ENCODE results near the gene CIC.
"Not testable (repeated sequence)": the region's sequence is repeated elsewhere in the genome, so short reads cannot be mapped to it uniquely, and the experiment has no call there.

Gene CIC

DNA sequence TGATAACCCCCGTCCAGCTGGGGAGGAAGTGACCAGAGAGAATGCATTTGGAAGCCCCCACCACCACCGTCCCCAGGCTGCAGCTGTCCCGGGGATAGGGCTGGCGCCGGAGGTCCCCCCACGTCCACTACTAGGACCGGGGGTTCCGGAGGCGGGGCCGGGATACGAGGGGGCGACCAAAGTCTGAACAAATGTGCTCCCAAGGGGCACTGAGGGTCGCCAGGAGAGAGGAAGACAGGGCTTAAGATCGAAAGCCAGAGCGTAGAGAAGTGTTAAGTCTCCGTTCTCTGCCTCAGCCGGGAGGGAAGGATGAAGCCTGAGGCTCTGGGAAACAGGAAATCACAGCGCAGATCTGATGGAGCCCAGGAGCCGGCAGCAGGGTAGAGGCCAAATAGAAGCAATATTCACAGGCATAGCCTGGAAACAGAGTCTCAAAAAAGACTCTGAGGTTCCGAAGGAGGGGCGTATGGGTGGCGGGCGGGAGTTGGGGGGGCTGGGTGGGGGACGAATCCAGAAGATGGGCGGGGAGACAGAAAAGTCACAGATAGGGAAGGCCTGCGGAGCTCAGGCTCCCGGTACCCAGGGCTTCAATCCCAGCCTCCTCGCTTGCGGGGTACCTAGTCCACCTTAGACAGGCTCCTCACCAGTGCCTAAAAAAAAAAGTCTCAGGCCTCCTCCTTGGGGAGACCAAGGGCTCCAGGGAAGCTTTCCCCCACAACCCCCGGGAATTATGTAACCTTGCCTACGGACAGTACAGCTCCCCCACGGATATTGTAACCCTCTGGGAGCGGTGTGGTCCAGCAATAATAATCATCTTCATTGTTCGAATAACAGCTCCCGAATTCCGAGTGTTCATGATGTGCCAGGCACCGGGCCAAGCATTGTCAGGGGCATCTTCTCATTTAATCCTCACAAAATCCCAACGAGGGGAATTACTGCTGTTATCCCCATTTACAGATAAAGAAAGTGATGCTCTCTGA is 13.0 kb upstream of the CIC start:
- H3K36me3 ChIP-seq (ENCODE audit: control insufficient read depth in 2 of 2, insufficient read depth in 2 of 2, low read length in 2 of 2): no peaks in the 10 kb centered on the region
- H3K27me3 ChIP-seq (ENCODE audit: control insufficient read depth in 2 of 2, insufficient read depth in 2 of 2, low read length in 2 of 2): no peaks in the 10 kb centered on the region
- H3K4me3 ChIP-seq (ENCODE audit: low read length in 2 of 2): peak overlapping the region; percentile 56 to 74
- H3K4me1 ChIP-seq (ENCODE audit: control insufficient read depth in 2 of 2, insufficient read depth in 2 of 2, low read length in 2 of 2): peaks cover 20 to 32% of the 10 kb centered on the region in 2 donors
- peak overlapping the region; percentile 64 to 77 for H3K9ac ChIP-seq (ENCODE audit: low read depth in 1 of 2, low read length in 2 of 2)
- peak overlapping the region; percentile 80 to 84 for H3K27ac ChIP-seq (ENCODE audit: low read depth in 2 of 2, low read length in 2 of 2)
- H3K9me3 ChIP-seq (ENCODE audit: control insufficient read depth in 2 of 2, low read length in 2 of 2): no peaks in the 10 kb centered on the region

DNA sequence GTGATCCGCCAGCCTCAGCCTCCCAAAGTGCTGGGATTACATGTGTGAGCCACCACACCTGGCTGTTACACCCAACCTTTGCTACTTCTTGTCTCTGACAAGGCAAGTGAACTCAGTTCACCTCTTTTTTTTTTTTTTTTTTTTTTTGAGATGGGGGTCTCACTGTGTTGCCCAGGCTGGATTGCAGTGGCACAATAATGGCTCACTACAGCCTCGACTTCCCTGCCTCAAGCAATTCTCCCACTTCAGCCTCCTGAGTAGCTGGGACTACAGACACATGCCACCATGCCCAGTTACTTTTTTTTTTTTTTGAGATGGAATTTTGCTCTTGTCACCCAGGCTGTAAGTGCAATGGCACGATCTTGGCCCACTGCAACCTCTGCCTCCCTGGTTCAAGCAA is 11.2 kb upstream of the CIC start:
- not testable (repeated sequence) for H3K4me3 ChIP-seq (ENCODE audit: low read length in 2 of 2); H3K27me3 ChIP-seq (ENCODE audit: control insufficient read depth in 2 of 2, insufficient read depth in 2 of 2, low read length in 2 of 2); H3K9me3 ChIP-seq (ENCODE audit: control insufficient read depth in 2 of 2, low read length in 2 of 2); H3K9ac ChIP-seq (ENCODE audit: low read depth in 1 of 2, low read length in 2 of 2); H3K27ac ChIP-seq (ENCODE audit: low read depth in 2 of 2, low read length in 2 of 2); H3K36me3 ChIP-seq (ENCODE audit: control insufficient read depth in 2 of 2, insufficient read depth in 2 of 2, low read length in 2 of 2)
- peaks cover 9 to 20% of the 10 kb centered on the region in 2 donors for H3K4me1 ChIP-seq (ENCODE audit: control insufficient read depth in 2 of 2, insufficient read depth in 2 of 2, low read length in 2 of 2)

DNA sequence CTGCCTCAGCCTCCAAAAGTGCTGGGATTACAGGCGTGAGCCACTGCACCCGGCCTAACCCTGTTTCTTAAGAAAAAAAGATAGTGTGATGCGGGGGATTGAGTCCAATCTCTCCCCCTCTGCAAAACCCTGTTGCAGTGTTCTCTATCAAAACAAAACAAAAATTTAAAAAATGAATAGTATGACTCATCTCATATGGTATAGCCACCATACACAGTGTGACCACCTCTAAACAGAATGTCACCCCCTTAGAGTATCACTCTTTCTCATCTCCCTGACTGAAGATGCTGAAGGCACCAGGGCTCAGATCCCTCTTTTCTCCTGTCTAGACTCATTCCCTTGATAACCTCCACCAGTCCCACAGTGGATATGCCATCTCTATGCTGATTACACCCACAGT is 7.3 kb upstream of the CIC start:
- Histone ChIP-seq H3K4me3 (ENCODE audit: low read length in 2 of 2) (no peak overlapping the region), H3K9ac (ENCODE audit: low read depth in 1 of 2, low read length in 2 of 2) (no peak overlapping the region), H3K27me3 (ENCODE audit: control insufficient read depth in 2 of 2, insufficient read depth in 2 of 2, low read length in 2 of 2) (no peaks in the 10 kb centered on the region), H3K27ac (ENCODE audit: low read depth in 2 of 2, low read length in 2 of 2) (no peak overlapping the region), H3K9me3 (ENCODE audit: control insufficient read depth in 2 of 2, low read length in 2 of 2) (no peaks in the 10 kb centered on the region), H3K4me1 (ENCODE audit: control insufficient read depth in 2 of 2, insufficient read depth in 2 of 2, low read length in 2 of 2) (peaks cover 0 to 3% of the 10 kb centered on the region in 2 donors), H3K36me3 (ENCODE audit: control insufficient read depth in 2 of 2, insufficient read depth in 2 of 2, low read length in 2 of 2) (no peaks in the 10 kb centered on the region)

- H3K36me3 ChIP-seq (ENCODE audit: control insufficient read depth in 2 of 2, insufficient read depth in 2 of 2, low read length in 2 of 2); H3K27me3 ChIP-seq (ENCODE audit: control insufficient read depth in 2 of 2, insufficient read depth in 2 of 2, low read length in 2 of 2); H3K27ac ChIP-seq (ENCODE audit: low read depth in 2 of 2, low read length in 2 of 2); H3K9me3 ChIP-seq (ENCODE audit: control insufficient read depth in 2 of 2, low read length in 2 of 2); H3K9ac ChIP-seq (ENCODE audit: low read depth in 1 of 2, low read length in 2 of 2); H3K4me3 ChIP-seq (ENCODE audit: low read length in 2 of 2): not testable (repeated sequence)
- peaks cover 22 to 23% of the 10 kb centered on the region in 2 donors for H3K4me1 ChIP-seq (ENCODE audit: control insufficient read depth in 2 of 2, insufficient read depth in 2 of 2, low read length in 2 of 2)
These were observed 2.9 kb upstream of the CIC start for GRCh38 chr19:42266105-42266504.

DNA sequence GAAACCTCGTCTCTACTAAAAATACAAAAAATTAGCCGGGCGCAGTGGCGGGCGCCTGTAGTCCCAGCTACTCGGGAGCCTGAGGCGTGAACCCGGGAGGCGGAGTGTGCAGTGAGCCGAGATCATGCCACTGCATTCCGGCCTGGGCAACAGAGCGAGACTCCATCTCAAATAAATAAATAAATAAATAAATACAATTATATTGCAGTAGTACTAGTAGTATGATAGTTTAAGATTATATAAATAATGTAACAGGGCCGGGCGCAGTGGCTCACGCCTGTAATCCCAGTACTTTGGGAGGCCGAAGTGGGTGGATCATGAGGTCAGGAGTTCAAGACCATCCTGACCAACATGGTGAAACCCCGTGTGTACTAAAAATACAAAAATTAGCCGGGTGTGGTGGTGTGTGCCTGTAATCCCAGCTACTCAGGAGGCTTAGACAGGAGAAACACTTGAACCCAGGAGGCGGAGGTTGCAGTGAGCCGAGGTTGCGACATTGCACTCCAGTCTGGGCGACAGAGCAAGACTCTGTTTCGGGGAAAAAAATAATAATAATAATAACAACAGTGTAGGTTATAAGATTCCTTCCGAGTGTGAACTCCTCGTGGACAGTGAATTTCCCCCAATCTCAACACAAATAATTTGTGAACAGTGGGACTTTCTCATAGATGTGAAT is 2.0 kb upstream of the CIC start:
- not testable (repeated sequence) for H3K36me3 ChIP-seq (ENCODE audit: control insufficient read depth in 2 of 2, insufficient read depth in 2 of 2, low read length in 2 of 2); H3K9ac ChIP-seq (ENCODE audit: low read depth in 1 of 2, low read length in 2 of 2); H3K27ac ChIP-seq (ENCODE audit: low read depth in 2 of 2, low read length in 2 of 2)

DNA sequence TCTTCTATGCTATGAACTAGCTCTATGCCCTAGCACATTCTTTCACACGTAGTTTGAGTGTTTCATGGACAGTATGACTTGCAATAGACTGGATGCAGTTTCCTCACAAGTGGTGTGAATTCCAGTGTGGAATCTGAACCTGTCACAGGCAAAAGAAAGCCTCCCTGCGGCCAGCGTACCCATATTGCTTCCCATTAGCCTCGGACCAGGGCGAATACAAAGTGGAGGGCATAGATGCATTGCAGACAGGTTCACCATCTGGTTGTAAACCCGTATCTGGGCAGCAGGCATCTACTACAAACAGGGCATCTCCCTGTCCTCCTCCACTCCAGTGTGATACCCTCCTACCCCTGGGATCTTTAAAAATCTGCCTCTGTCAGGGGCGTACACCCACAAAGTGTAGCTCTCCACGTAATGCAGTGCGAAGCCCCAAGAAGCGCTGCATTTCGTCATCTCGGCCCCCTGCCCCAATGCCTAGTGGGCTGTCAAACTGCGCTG is 1.4 kb upstream of the CIC start:
- peak overlapping the region; percentile 63 to 78 for H3K4me3 ChIP-seq (ENCODE audit: low read length in 2 of 2)

More for the DNA sequence above, 2.0 kb upstream of the CIC start:
- not testable (repeated sequence) for H3K4me3 ChIP-seq (ENCODE audit: low read length in 2 of 2); H3K9me3 ChIP-seq (ENCODE audit: control insufficient read depth in 2 of 2, low read length in 2 of 2); H3K27me3 ChIP-seq (ENCODE audit: control insufficient read depth in 2 of 2, insufficient read depth in 2 of 2, low read length in 2 of 2)
- H3K4me1 ChIP-seq (ENCODE audit: control insufficient read depth in 2 of 2, insufficient read depth in 2 of 2, low read length in 2 of 2): peaks cover 26% of the 10 kb centered on the region in 2 donors

DNA sequence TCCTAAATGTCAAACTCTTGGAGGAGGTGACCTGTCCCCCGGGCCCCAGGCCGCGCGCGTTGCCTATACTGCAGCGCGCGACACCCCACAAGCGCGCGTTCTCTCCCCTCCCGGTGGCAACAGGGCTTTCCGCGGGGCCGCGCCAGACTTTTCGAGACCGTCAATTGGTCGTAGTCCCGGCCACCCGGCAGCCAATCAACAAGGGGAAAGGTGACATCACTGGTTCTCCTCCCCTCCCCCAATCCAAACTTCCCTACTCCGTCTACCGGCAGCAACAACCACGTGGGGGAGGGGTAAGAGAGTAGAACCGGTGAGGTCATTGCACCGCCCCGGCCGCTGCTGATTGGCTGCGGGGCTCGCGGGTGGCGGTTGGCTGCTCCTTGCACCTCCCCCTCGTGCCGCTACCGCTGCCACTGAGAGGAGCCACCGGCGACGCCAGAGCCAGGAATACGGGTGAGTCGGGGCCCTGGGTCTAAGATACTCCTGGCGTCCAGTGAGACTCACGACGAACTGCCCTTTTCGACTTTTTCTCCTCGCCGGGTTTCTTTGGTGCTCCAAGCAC is 829 bp upstream of the CIC start:
- H3K36me3 ChIP-seq (ENCODE audit: control insufficient read depth in 2 of 2, insufficient read depth in 2 of 2, low read length in 2 of 2): peaks cover 11 to 13% of the 10 kb centered on the region in 2 donors
- peak overlapping the region; percentile 96 to 99 for H3K27ac ChIP-seq (ENCODE audit: low read depth in 2 of 2, low read length in 2 of 2)

More for the DNA sequence above, 1.4 kb upstream of the CIC start:
- Histone ChIP-seq H3K9me3 (ENCODE audit: control insufficient read depth in 2 of 2, low read length in 2 of 2) (no peaks in the 10 kb centered on the region), H3K9ac (ENCODE audit: low read depth in 1 of 2, low read length in 2 of 2) (peak overlapping the region; percentile 81 to 92), H3K27ac (ENCODE audit: low read depth in 2 of 2, low read length in 2 of 2) (peak overlapping the region; percentile 96 to 99), H3K4me1 (ENCODE audit: control insufficient read depth in 2 of 2, insufficient read depth in 2 of 2, low read length in 2 of 2) (peaks cover 26% of the 10 kb centered on the region in 2 donors), H3K27me3 (ENCODE audit: control insufficient read depth in 2 of 2, insufficient read depth in 2 of 2, low read length in 2 of 2) (no peaks in the 10 kb centered on the region), H3K36me3 (ENCODE audit: control insufficient read depth in 2 of 2, insufficient read depth in 2 of 2, low read length in 2 of 2) (peaks cover 8 to 10% of the 10 kb centered on the region in 2 donors)

DNA sequence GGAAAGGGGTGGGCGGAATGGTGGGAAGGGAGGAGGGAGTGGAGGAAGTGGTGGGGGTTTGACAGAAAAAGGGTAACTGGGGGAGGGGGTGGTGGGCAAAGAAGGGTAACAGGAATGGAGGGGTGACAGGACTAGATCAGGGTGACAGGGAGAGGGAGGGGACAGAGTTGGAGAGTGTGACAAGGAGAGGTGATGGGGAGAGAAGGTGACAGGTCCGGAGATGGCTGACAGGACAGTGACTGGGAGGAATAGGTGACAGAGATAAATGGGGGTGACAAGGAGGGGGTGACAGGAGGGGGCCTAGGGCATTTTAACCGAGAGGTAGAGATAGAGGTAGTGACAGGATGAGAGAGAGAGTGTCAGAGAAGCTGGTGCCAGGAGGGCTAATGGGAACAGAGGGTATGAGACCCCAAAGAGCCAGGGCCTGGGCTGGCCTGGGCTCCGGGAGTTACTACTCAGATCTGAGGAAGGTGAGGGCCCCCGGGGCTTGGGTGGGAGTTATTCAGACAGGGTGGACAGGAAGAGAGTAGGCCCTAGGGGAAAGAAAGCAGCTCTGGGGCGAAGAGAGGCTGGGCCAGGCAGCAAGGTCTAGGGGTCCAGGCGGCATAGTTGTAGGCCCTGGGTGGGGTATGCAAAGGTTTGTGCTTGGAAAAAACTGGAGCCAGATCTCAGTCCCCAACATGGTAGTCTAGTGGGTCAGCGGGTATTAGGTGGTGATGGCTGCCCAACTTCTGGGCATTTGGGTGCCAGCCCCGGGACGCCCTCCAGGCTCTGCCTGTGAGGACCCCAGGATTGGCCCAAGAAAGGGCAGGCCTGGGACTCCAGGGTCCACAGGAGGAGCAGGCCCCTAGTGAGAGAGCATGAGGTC is 660 bp downstream of the CIC start:
- Histone ChIP-seq H3K4me3 (ENCODE audit: low read length in 2 of 2) (peak overlapping the region; percentile 86 to 89), H3K27me3 (ENCODE audit: control insufficient read depth in 2 of 2, insufficient read depth in 2 of 2, low read length in 2 of 2) (no peaks in the 10 kb centered on the region), H3K27ac (ENCODE audit: low read depth in 2 of 2, low read length in 2 of 2) (peak overlapping the region; percentile 92 to 95), H3K4me1 (ENCODE audit: control insufficient read depth in 2 of 2, insufficient read depth in 2 of 2, low read length in 2 of 2) (peaks cover 26% of the 10 kb centered on the region in 2 donors), H3K9me3 (ENCODE audit: control insufficient read depth in 2 of 2, low read length in 2 of 2) (no peaks in the 10 kb centered on the region), H3K36me3 (ENCODE audit: control insufficient read depth in 2 of 2, insufficient read depth in 2 of 2, low read length in 2 of 2) (peaks cover 23 to 26% of the 10 kb centered on the region in 2 donors), H3K9ac (ENCODE audit: low read depth in 1 of 2, low read length in 2 of 2) (peak overlapping the region; percentile 91 to 93)

More for the DNA sequence above, 829 bp upstream of the CIC start:
- H3K27me3 ChIP-seq (ENCODE audit: control insufficient read depth in 2 of 2, insufficient read depth in 2 of 2, low read length in 2 of 2): no peaks in the 10 kb centered on the region
- H3K9ac ChIP-seq (ENCODE audit: low read depth in 1 of 2, low read length in 2 of 2): peak overlapping the region; percentile 92 to 98
- H3K4me1 ChIP-seq (ENCODE audit: control insufficient read depth in 2 of 2, insufficient read depth in 2 of 2, low read length in 2 of 2): peaks cover 26% of the 10 kb centered on the region in 2 donors
- peak overlapping the region; percentile 78 to 93 for H3K4me3 ChIP-seq (ENCODE audit: low read length in 2 of 2)
- H3K9me3 ChIP-seq (ENCODE audit: control insufficient read depth in 2 of 2, low read length in 2 of 2): no peaks in the 10 kb centered on the region

- peak overlapping the region; percentile 92 to 95 for H3K27ac ChIP-seq (ENCODE audit: low read depth in 2 of 2, low read length in 2 of 2)
- peaks cover 26 to 31% of the 10 kb centered on the region in 2 donors for H3K4me1 ChIP-seq (ENCODE audit: control insufficient read depth in 2 of 2, insufficient read depth in 2 of 2, low read length in 2 of 2)
- no peaks in the 10 kb centered on the region for H3K27me3 ChIP-seq (ENCODE audit: control insufficient read depth in 2 of 2, insufficient read depth in 2 of 2, low read length in 2 of 2)
- H3K9ac ChIP-seq (ENCODE audit: low read depth in 1 of 2, low read length in 2 of 2): peak overlapping the region; percentile 91 to 93
- peaks cover 26 to 30% of the 10 kb centered on the region in 2 donors for H3K36me3 ChIP-seq (ENCODE audit: control insufficient read depth in 2 of 2, insufficient read depth in 2 of 2, low read length in 2 of 2)
- H3K9me3 ChIP-seq (ENCODE audit: control insufficient read depth in 2 of 2, low read length in 2 of 2): no peaks in the 10 kb centered on the region
- peak overlapping the region; percentile 86 to 89 for H3K4me3 ChIP-seq (ENCODE audit: low read length in 2 of 2)
These were observed 1.4 kb downstream of the CIC start for GRCh38 chr19:42270346-42271044.

Measured in mucosa of rectum (tissue), 2 donors.